Activated naive CD8-positive, alpha-beta T cell treated with anti-CD3 and anti-CD28 coated beads, Interleukin-2, amount 50 U/mL, for 16 hours (primary cell): ENCODE data around the gene MADD.

Experiments used
- DNase-seq: peaks from one replicate; pipeline ENCODE4 v3.0.0-alpha.2; 2020; ENCODE audit warnings: low read depth, low spot score

Gene MADD

GRCh38 chr11:47338396-47339241, 68.7 kb downstream of the MADD start:
- DNase-seq, result no peak

GRCh38 chr11:47340010-47340409, 70.1 kb downstream of the MADD start:
- DNase-seq, result no peak

DNA sequence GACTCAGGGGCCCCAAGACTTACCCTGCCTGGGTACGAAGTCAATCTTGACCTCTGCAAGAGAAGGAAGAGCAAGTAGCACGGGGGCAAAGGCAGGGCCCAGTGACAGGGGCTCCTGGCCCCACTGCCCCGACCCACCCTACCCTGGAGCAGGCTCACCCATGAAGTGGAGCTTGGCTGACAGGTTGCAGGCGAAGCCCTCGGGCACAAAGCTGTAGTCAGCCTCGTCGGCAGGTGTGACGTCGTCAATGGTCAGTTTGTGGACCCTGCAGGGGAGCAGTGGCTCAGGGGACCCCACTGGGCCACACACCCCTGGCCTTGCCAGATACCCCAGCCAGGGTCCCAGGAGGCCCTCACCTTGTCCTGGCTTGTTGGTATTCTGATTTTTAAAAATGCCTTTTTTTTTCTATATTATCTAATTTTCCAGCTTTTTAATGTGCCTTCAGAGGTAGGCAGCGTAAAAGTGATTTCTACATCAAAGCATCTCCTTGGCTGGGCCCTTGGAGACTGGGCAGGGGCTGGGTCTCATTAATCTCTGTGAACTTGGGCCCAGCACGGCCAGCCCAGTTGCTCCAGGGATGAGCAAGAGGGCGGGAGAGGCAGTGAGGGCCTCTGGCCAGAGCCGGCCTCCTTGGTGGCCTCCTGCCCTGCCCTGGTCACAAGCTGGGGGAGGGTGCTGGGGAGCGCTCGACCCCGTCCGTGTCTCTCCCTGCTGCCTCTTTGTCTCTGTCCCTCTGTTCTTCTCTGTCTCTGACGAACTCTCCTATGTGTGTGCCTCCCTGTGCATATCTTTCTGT, 71.2 kb downstream of the MADD start:
- no peak for DNase-seq

GRCh38 chr11:47342036-47342803, 72.3 kb downstream of the MADD start:
- no peak for DNase-seq

GRCh38 chr11:47342854-47343253, 72.9 kb downstream of the MADD start:
- no peak for DNase-seq

- no peak for DNase-seq
Measured at GRCh38 chr11:47345890-47346563, 76.1 kb downstream of the MADD start.

DNA sequence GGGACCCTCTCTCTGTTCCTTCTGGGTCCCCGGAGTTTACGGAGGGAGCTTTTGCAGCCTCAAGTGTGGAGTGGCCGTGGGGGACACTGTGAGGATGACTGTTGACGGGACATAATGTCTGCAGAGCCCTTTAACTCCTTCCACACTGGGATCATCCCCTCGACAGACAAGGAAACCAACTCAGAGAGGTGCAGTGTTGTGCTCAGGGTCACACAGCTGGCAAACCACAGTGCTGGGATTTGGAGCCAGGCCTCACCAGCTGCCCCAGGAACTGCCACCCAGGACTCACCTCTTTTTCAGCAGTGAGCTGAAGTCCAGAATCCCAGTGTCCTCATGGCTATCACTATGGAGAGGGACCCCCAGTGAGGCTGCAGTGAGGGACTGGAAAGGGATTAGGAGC, 77.2 kb downstream of the MADD start:
- DNase-seq, result no peak

DNA sequence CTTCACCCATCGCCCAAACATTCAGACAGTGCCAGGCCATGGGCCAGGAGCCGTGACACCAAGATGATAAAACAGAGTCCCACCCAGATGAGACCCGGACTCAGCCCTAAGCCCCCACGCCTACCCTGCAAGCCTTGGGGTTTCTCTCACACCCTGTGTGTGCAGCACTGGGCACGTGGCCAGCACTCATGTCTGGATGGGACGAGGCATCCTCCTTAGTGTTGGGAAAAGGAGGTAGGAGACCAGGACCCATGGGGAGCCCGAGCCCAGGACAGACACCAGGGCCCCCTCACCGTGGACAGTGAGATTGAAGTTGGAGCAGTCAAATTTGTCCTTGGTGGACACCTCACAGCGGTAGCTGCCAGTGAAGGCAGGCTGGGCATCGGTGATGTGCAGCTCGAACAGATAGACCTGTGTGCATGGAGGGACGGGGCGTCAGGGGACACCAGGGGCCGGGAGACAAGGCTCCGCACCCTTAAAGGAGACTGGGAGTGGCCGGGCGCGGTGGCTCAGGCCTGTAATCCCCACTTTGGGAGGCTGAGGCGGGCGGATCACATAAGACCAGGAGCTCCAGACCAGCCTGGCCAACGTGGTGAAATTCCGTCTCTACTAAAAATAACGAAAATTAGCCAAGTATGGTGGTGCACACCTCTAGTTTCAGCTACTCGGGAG, 78.3 kb downstream of the MADD start:
- no peak for DNase-seq

- DNase-seq, result no peak
Measured at GRCh38 chr11:47348859-47349258, 78.9 kb downstream of the MADD start.

DNA sequence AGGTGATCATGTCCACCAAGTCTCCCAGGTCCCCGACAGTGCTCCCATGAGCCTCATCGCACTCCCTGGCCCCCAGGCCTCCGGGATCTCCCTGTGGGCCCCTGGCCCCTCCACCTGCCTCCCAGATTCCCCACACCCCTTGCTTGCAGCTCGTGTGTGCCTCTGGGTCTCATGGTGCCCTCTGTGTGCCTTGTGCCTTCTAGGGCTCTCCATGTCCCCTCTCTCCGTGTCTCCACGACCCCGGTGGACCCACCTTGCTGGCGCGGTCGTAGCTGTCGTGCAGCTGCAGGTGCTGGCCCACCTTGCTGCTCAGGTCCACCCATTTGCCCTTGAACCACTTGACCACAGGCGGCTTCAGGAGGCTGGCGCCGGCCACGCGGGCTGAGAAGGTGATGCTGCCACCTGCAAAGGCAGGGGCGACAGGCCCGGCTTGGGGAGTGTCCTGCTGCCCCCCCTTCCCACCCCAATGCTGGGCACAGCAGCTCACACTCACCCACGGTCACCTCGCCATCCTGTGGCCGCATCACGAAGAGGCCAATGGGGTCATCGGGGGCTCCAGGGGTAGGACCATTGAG, 79.7 kb downstream of the MADD start:
- DNase-seq, result no peak

DNA sequence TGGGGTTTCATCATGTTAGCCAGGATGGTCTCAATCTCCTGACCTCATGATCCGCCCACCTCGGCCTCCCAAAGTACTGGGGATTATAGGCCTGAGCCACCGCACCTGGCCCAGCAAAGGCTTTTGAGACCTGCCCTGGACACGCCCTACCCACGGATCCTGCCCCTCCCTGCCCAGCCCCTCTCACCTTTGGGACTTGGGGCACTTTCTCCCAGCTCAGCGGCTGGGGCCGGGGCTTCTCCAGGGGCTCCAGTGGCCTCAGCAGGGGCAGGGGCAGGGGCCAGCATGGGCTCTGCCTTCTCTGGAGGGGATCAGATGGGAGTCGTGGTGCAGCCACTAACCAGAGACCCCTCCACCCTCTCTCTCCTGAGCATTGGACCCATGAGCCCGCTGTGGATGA, 80.4 kb downstream of the MADD start:
- no peak for DNase-seq

GRCh38 chr11:47351156-47352126, 81.5 kb downstream of the MADD start:
- no peak for DNase-seq

- DNase-seq, result no peak
Measured at GRCh38 chr11:47352556-47352955, 82.6 kb downstream of the MADD start, which contains the start of gene MYBPC3. MYBPC3 (minus strand) TSS chr11:47352702; CDS start chr11:47352647, 55 bp downstream.

DNA sequence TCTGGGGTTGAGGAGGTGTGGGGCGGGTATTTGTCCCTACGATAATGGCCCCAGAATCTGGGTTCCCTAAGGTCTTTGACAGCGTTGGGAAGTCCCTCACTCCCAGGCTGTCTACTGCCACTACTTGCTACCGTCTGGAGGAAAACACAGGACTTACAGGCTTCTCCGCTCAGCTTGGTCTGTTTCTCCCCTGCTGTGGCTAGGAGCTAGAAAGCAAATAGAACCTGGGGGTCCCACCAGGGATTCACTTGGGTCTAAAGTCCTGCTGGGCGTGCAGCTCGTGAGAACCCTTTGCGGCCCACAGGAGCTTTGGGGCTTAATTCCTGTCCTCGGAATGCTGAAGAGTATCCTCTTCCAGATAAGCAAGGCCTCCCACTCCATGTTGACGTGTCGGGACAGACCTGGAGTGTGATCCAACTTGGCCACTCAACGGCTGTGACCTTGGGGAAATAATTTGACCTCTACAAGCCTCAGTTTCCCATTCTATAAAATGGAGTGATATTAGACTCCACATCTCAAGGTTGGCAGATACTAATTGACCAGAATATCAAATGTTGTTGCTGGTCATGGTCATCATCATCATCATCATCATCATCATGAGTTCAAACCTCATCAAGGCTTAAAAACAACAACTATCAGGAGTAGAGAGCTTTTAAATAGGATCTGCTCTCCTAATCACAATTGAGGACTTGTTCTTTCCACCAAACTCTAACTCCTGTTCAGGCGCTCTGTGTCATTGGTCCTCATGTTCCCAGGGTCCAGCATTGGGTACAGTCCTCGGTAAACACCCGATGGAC, 84.2 kb downstream of the MADD start:
- DNase-seq, result no peak

- no peak for DNase-seq
Measured at GRCh38 chr11:47354913-47355282, 85.0 kb downstream of the MADD start.

- DNase-seq, result no peak
Measured at GRCh38 chr11:47355283-47356128, 85.6 kb downstream of the MADD start.

GRCh38 chr11:47356129-47356997, 86.4 kb downstream of the MADD start:
- DNase-seq, result no peak
